Skin epidermis (tissue), 12 donors: ENCODE measurements around the gene ICA1.
A peak's percentile ranks its signal among the peaks of the same experiment; 100 is the strongest.

Source experiments
- H3K27ac ChIP-seq, 21 experiments: fragments of 200-600 bp; sonication (generic) in 11 of 21; one replicate each; pipeline ENCODE4 v1.5.0; 2020; ENCODE audit warnings: mild to moderate bottlenecking in 3 of 21, inconsistent platforms in 2 of 21, moderate library complexity in 2 of 21
- H3K4me3 ChIP-seq, 7 experiments: fragments of 200-600 bp; sonication (generic) in 2 of 7; one replicate each; pipeline ENCODE4 v1.5.0; 2020; ENCODE audit warnings: inconsistent platforms in 2 of 7, mild to moderate bottlenecking in 2 of 7, moderate library complexity in 1 of 7

Gene ICA1

GRCh38 chr7:8209353-8209752, 52.6 kb downstream of the ICA1 start:
- Histone ChIP-seq H3K27ac (no peak overlapping the region), H3K4me3 (no peak overlapping the region)

GRCh38 chr7:8208816-8209215, 53.2 kb downstream of the ICA1 start:
- Histone ChIP-seq H3K4me3 (no peak overlapping the region), H3K27ac (no peak overlapping the region)

GRCh38 chr7:8206956-8207355, 55.0 kb downstream of the ICA1 start:
- Histone ChIP-seq H3K4me3 (no peak overlapping the region), H3K27ac (no peak overlapping the region)

- Histone ChIP-seq H3K4me3 (no peak overlapping the region), H3K27ac (peak overlapping the region in 4 of 21 experiments; percentile 20 to 65 (median 50))
These were observed 56.4 kb downstream of the ICA1 start for GRCh38 chr7:8205537-8205936.

GRCh38 chr7:8205031-8205387, 57.0 kb downstream of the ICA1 start:
- Histone ChIP-seq H3K4me3 (no peak overlapping the region), H3K27ac (peak overlapping the region in 2 of 21 experiments; percentile 20 to 65)

GRCh38 chr7:8204339-8205030, 57.5 kb downstream of the ICA1 start:
- no peak overlapping the region for H3K4me3 ChIP-seq
- H3K27ac ChIP-seq = no peak overlapping the region

GRCh38 chr7:8201846-8202441, 60.0 kb downstream of the ICA1 start:
- H3K27ac ChIP-seq = peak overlapping the region in 8 of 21 experiments; percentile 25 to 68 (median 40)
- no peak overlapping the region for H3K4me3 ChIP-seq

- H3K27ac ChIP-seq = peak overlapping the region in 3 of 21 experiments; percentile 16 to 68 (median 51)
- H3K4me3 ChIP-seq = no peak overlapping the region
These were observed 61.2 kb downstream of the ICA1 start for GRCh38 chr7:8200717-8201116.

- H3K4me3 ChIP-seq = no peak overlapping the region
- H3K27ac ChIP-seq = peak overlapping the region in 2 of 21 experiments; percentile 16 to 43
These were observed 61.7 kb downstream of the ICA1 start for GRCh38 chr7:8200316-8200715.

GRCh38 chr7:8197994-8198698, 63.8 kb downstream of the ICA1 start:
- H3K27ac ChIP-seq = no peak overlapping the region

GRCh38 chr7:8192897-8193296, 69.1 kb downstream of the ICA1 start:
- no peak overlapping the region for H3K27ac ChIP-seq
- H3K4me3 ChIP-seq = no peak overlapping the region

More at GRCh38 chr7:8197994-8198698, 63.8 kb downstream of the ICA1 start:
- H3K4me3 ChIP-seq = no peak overlapping the region

GRCh38 chr7:8190119-8190895, 71.7 kb downstream of the ICA1 start:
- no peak overlapping the region for H3K4me3 ChIP-seq
- H3K27ac ChIP-seq = peak overlapping the region in 1 of 21 experiments; percentile 41

GRCh38 chr7:8189625-8190024, 72.3 kb downstream of the ICA1 start:
- H3K27ac ChIP-seq = peak overlapping the region in 1 of 21 experiments; percentile 41

GRCh38 chr7:8185926-8186683, 75.9 kb downstream of the ICA1 start:
- Histone ChIP-seq H3K4me3 (no peak overlapping the region), H3K27ac (no peak overlapping the region)

More at GRCh38 chr7:8189625-8190024, 72.3 kb downstream of the ICA1 start:
- no peak overlapping the region for H3K4me3 ChIP-seq

- Histone ChIP-seq H3K27ac (no peak overlapping the region), H3K4me3 (no peak overlapping the region)
These were observed 77.7 kb downstream of the ICA1 start for GRCh38 chr7:8184221-8184620.

GRCh38 chr7:8179486-8179885, 82.5 kb downstream of the ICA1 start:
- no peak overlapping the region for H3K4me3 ChIP-seq
- no peak overlapping the region for H3K27ac ChIP-seq

GRCh38 chr7:8178353-8178752, 83.6 kb downstream of the ICA1 start:
- Histone ChIP-seq H3K4me3 (no peak overlapping the region), H3K27ac (peak overlapping the region in 5 of 21 experiments; percentile 24 to 90 (median 81))

- Histone ChIP-seq H3K4me3 (no peak overlapping the region), H3K27ac (peak overlapping the region in 11 of 21 experiments; percentile 12 to 90 (median 76))
These were observed 84.6 kb downstream of the ICA1 start for GRCh38 chr7:8177109-8177933.
